Measurements from ENCODE around the gene CYP46A1.

Gene CYP46A1

GRCh38 chr14:99688210-99688581 is 4.1 kb downstream of the CYP46A1 start:
- no peak for DNase-seq (ENCODE audit: low read depth)
- TF ChIP-seq CTCF (conservative IDR thresholded peaks at IDR 0.05; ENCODE audit: control insufficient read depth, insufficient read depth, low read depth, low read length) = no peak

DNA sequence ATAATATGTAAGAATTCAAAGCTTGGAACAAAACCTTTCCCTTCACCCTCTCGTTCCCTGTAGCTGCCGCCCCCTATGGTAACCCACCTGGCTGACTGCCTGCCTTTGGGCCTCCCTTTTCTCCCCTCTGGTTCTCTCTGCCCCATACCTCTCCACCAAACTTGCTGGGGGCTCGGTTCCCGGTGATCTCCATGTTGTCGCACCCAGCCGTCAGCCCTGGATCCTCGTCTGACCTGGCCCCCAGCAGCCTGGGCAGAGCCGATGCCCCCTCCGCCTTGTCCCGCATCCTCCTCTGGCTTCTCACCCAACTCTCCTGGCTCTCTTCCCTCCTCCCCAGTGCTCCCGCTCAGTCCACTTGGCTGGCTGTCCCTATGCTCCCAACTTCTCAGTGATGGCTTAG is 4.5 kb downstream of the CYP46A1 start:
- TF ChIP-seq CTCF (conservative IDR thresholded peaks at IDR 0.05; ENCODE audit: control insufficient read depth, insufficient read depth, low read depth, low read length) = no peak
- no peak overlapping the region for H3K4me3 ChIP-seq (ENCODE audit: control insufficient read depth, low read depth, low read length)
- no peak for DNase-seq (ENCODE audit: low read depth)

More at GRCh38 chr14:99688210-99688581, 4.1 kb downstream of the CYP46A1 start:
- H3K4me3 ChIP-seq (ENCODE audit: control insufficient read depth, low read depth, low read length) = no peak overlapping the region

GRCh38 chr14:99689266-99690236 is 5.5 kb downstream of the CYP46A1 start:
- H3K4me3 ChIP-seq (ENCODE audit: control insufficient read depth, low read depth, low read length) = no peak overlapping the region
- TF ChIP-seq CTCF (conservative IDR thresholded peaks at IDR 0.05; ENCODE audit: control insufficient read depth, insufficient read depth, low read depth, low read length) = no peak
- no peak for DNase-seq (ENCODE audit: low read depth)

GRCh38 chr14:99690636-99691035 is 6.5 kb downstream of the CYP46A1 start:
- no peak overlapping the region for H3K4me3 ChIP-seq (ENCODE audit: control insufficient read depth, low read depth, low read length)
- no peak for DNase-seq (ENCODE audit: low read depth)
- TF ChIP-seq CTCF (conservative IDR thresholded peaks at IDR 0.05; ENCODE audit: control insufficient read depth, insufficient read depth, low read depth, low read length) = no peak

- TF ChIP-seq CTCF (conservative IDR thresholded peaks at IDR 0.05; ENCODE audit: control insufficient read depth, insufficient read depth, low read depth, low read length) = no peak
- no peak overlapping the region for H3K4me3 ChIP-seq (ENCODE audit: control insufficient read depth, low read depth, low read length)
- DNase-seq (ENCODE audit: low read depth) = no peak
Measured at GRCh38 chr14:99691111-99691885, 7.2 kb downstream of the CYP46A1 start.

GRCh38 chr14:99693918-99694317 is 9.8 kb downstream of the CYP46A1 start:
- TF ChIP-seq CTCF (conservative IDR thresholded peaks at IDR 0.05; ENCODE audit: control insufficient read depth, insufficient read depth, low read depth, low read length) = no peak
- H3K4me3 ChIP-seq (ENCODE audit: control insufficient read depth, low read depth, low read length) = no peak overlapping the region
- DNase-seq (ENCODE audit: low read depth) = no peak

Data from fibroblast of mammary gland (primary cell).